K562 (cell line): ENCODE data around the gene ANK2. TPM values are rescaled to one million over a fixed set of nuclear protein-coding genes. Genes with fewer than 3 reads are reported as not detected.

Experiments
- ATAC-seq: fragments of 200-7000 bp; cut with Tn5 transposase; 3 replicates; pipeline ENCODE4 v1.9.1; 2020; ENCODE audit warnings: moderate library complexity
- BruUV-seq: library from RNA; stranded (reverse); fragments of 400-500 nt; replicated peaks from 2 replicates; lab custom pipeline; 2021; lab: Mats Ljungman, UMichigan
- CTCF ChIA-PET: fragments of 300-600 bp; formaldehyde crosslinking; extraction: SDS; loops from one replicate; lab custom pipeline; 2021; ENCODE audit warnings: low intra/inter-chr PET ratio; lab: Yijun Ruan, JAX
- POLR2A ChIA-PET: fragments of 300-600, 350-650 bp; sonication (Branson Sonifier 250); formaldehyde crosslinking; extraction: SDS; loops from one replicate; lab custom pipeline; 2021; ENCODE audit warnings: antibody characterized with exemption, inconsistent platforms; lab: Yijun Ruan, JAX
- DNase-seq, 4 experiments: peaks; one replicate each; pipeline versions ENCODE4 v3.0.0 to v3.0.0-alpha.2; 2011 to 2018; ENCODE audit warnings: low spot score in 3 of 4, mixed read lengths in 3 of 4; ENCODE audit errors: extremely low read depth in 1 of 4
- FAIRE-seq: peaks from 2 replicates; lab custom pipeline; 2011; peaks lifted over from hg19 to GRCh38; lab: Jason Lieb, UNC
- H2AFZ ChIP-seq: 2 replicates; pipeline ENCODE4 v1.6.0; 2011; ENCODE audit warnings: low read depth, low read length, control low read depth, inconsistent platforms
- H3K27ac ChIP-seq: fragments of 200-600 bp; 3 replicates; pipeline ENCODE4 v1.8.0; 2011; ENCODE audit warnings: low read depth, mild to moderate bottlenecking, control low read depth, inconsistent platforms, low read length, moderate library complexity, mixed read lengths; ENCODE audit errors: extremely low read depth
- H3K27me3 ChIP-seq, 2 experiments: fragments of 300-600 bp in 1 of 2; 2 replicates in 1 of 2; 3 replicates in 1 of 2; pipeline versions ENCODE4 v1.6.0 to v1.8.0; 2011; ENCODE audit warnings: inconsistent platforms in 2 of 2, low read length in 2 of 2, mild to moderate bottlenecking in 1 of 2, mixed read lengths in 1 of 2, moderate library complexity in 1 of 2; ENCODE audit not compliant: control insufficient read depth in 2 of 2, insufficient read depth in 2 of 2
- H3K36me3 ChIP-seq: fragments of 300-600 bp; 3 replicates; pipeline ENCODE4 v1.8.0; 2011; ENCODE audit warnings: mild to moderate bottlenecking, low read length, inconsistent platforms; ENCODE audit not compliant: control insufficient read depth, insufficient read depth
- H3K4me1 ChIP-seq, 2 experiments: fragments of 200-600 bp in 1 of 2; replicated peaks in 1 of 2; 2 replicates in 1 of 2; 3 replicates in 1 of 2; pipeline versions ENCODE4 v1.5.1 to v1.8.0; 2011; ENCODE audit warnings: inconsistent platforms in 2 of 2, low read length in 2 of 2, mild to moderate bottlenecking in 1 of 2, mixed read lengths in 1 of 2, moderate library complexity in 1 of 2; ENCODE audit not compliant: control insufficient read depth in 2 of 2, insufficient read depth in 2 of 2
- H3K4me2 ChIP-seq: 2 replicates; pipeline ENCODE4 v1.6.1; 2011; ENCODE audit warnings: low read length, control low read depth, inconsistent platforms, mixed read lengths; ENCODE audit not compliant: insufficient read depth
- H3K4me3 ChIP-seq: fragments of 200-600 bp; sonication (generic), shearing (Covaris generic); 2 replicates; pipeline ENCODE4 v1.5.1; 2016; ENCODE audit warnings: control low read depth, inconsistent platforms
- H3K79me2 ChIP-seq: fragments of 200-600 bp; 3 replicates; pipeline ENCODE4 v1.8.0; 2011; ENCODE audit warnings: low read length, inconsistent platforms; ENCODE audit not compliant: control insufficient read depth, insufficient read depth
- H3K9ac ChIP-seq, 2 experiments: 2 replicates each; pipeline versions ENCODE4 v1.6.0 to v1.6.1; 2011; ENCODE audit warnings: low read depth in 2 of 2, low read length in 2 of 2, control low read depth in 1 of 2, inconsistent platforms in 1 of 2, mild to moderate bottlenecking in 1 of 2, mixed read lengths in 1 of 2; ENCODE audit not compliant: insufficient read depth in 1 of 2
- H3K9me1 ChIP-seq: one replicate; pipeline ENCODE4 v1.6.0; 2011; ENCODE audit warnings: inconsistent platforms, mild to moderate bottlenecking, low read length, moderate library complexity; ENCODE audit not compliant: control insufficient read depth, insufficient read depth
- H3K9me3 ChIP-seq: replicated peaks from 2 replicates; pipeline ENCODE4 v1.5.1; 2011; ENCODE audit warnings: low read depth, low read length, inconsistent platforms; ENCODE audit not compliant: control insufficient read depth, insufficient read depth
- H4K20me1 ChIP-seq: replicated peaks from 2 replicates; pipeline ENCODE4 v1.6.1; 2011; ENCODE audit warnings: low read length, inconsistent platforms, mixed read lengths; ENCODE audit not compliant: control insufficient read depth, insufficient read depth
- ARID3A ChIP-seq: IDR thresholded peaks from 2 replicates; pipeline ENCODE4 v1.6.1; 2012; ENCODE audit warnings: low read depth, low read length, improper control_type of control experiment, borderline replicate concordance
- DACH1 ChIP-seq: fragments of 450-650 bp; IDR thresholded peaks from 2 replicates; pipeline ENCODE4 v1.6.1; 2018; ENCODE audit not compliant: partially characterized antibody
- FOXK1 ChIP-seq: sonication (generic); formaldehyde crosslinking; IDR thresholded peaks from 2 replicates; pipeline ENCODE4 v1.8.0; 2022; ENCODE audit warnings: missing genetic modification reagents, mild to moderate bottlenecking, borderline replicate concordance
- KLF16 ChIP-seq: IDR thresholded peaks from 2 replicates; pipeline ENCODE4 v1.6.1; 2016; ENCODE audit warnings: antibody characterized with exemption
- L3MBTL2 ChIP-seq: fragments of 450-650 bp; IDR thresholded peaks from 2 replicates; pipeline ENCODE4 v1.6.1; 2016; ENCODE audit warnings: mild to moderate bottlenecking, moderate library complexity
- NEUROD1 ChIP-seq: fragments of 150-350 bp; IDR thresholded peaks from 2 replicates; pipeline ENCODE4 v1.6.1; 2014; ENCODE audit warnings: borderline replicate concordance, low read length, low read depth; ENCODE audit not compliant: partially characterized antibody
- NFATC3 ChIP-seq: fragments of 450-650 bp; IDR thresholded peaks from 2 replicates; pipeline ENCODE4 v1.6.1; 2017; ENCODE audit warnings: mild to moderate bottlenecking
- POLR2H ChIP-seq: IDR thresholded peaks from 2 replicates; pipeline ENCODE4 v1.6.1; 2016; ENCODE audit warnings: missing genetic modification characterization, low read depth, mild to moderate bottlenecking, control low read depth, missing compliant biosample characterization, moderate library complexity
- PTRF ChIP-seq: fragments of 450-650 bp; IDR thresholded peaks from 2 replicates; pipeline ENCODE4 v1.6.1; 2016; ENCODE audit warnings: mild to moderate bottlenecking, missing genetic modification characterization, missing compliant biosample characterization
- SRSF9 ChIP-seq: fragments of 200-400 bp; formaldehyde crosslinking; IDR thresholded peaks from 2 replicates; pipeline ENCODE4 v1.6.1; 2017; ENCODE audit warnings: low read depth, low read length, borderline replicate concordance
- TCFL5 ChIP-seq: fragments of 250-450 bp; sonication (Bioruptor Pico); conservative IDR thresholded peaks from 2 replicates; pipeline ENCODE4 v1.6.1; 2021; ENCODE audit warnings: mild to moderate bottlenecking, moderate library complexity, matching md5 sums
- ZHX1 ChIP-seq: fragments of 150-350 bp; conservative IDR thresholded peaks from 2 replicates; pipeline ENCODE4 v1.6.1; 2014; ENCODE audit warnings: low read length
- ZNF197 ChIP-seq: fragments of 200-800 bp; sonication (Bioruptor generic); IDR thresholded peaks from 2 replicates; pipeline ENCODE4 v1.6.1; 2016; ENCODE audit warnings: low read depth, missing genetic modification characterization, missing compliant biosample characterization
- WGBS: fragments of 100-300 bp; shearing (Covaris generic); methylation state at CpG from one replicate; pipeline ENCODE4 v1.1.6; 2016; ENCODE audit warnings: low coverage, mixed read lengths; ENCODE audit not compliant: insufficient coverage; ENCODE audit errors: missing lambda C conversion rate; 5-methylcytosine and 5-hydroxymethylcytosine counted together
- in situ Hi-C: fragments of 300-500 bp; cut with MboI; formaldehyde crosslinking; loops from 4 replicates; pipeline ENCODE4 v1.15.0; 2018; ENCODE audit warnings: inconsistent platforms, mixed read lengths
- intact Hi-C: fragments of 100-400 bp; cut with micrococcal nuclease; formaldehyde crosslinking; loops from 2 replicates; pipeline ENCODE4 v1.14.2; 2022
- polyA plus RNA-seq, 8 experiments: library from polyadenylated mRNA; depleted of rRNA in 4 of 8; stranded (reverse) in 5 of 8; unstranded in 3 of 8; fragments of >200 nt; fragmentation: Nextera tagmentation in 2 of 8; fragmentation: Illumina TruSeq in 1 of 8; extraction: Ambion mirVana in 2 of 8; extraction: Trizol in 1 of 8; gene quantifications; 2 replicates each; pipeline versions ENCODE4 v1.2.1 to v1.2.3, GENCODE V29; 2011 to 2014; ENCODE audit warnings: inconsistent platforms in 1 of 8, missing spikeins in 1 of 8
- total RNA-seq, 7 experiments: library from RNA; depleted of rRNA in 6 of 7; stranded (reverse); fragments of >200 nt in 6 of 7; fragmentation: Illumina TruSeq in 2 of 7; extraction: Trizol in 2 of 7; gene quantifications; 2 replicates each; pipeline versions ENCODE4 v1.2.1 to v1.2.3, GENCODE V29; 2011 to 2021; ENCODE audit warnings: low replicate concordance in 1 of 7

Gene ANK2
- total and polyA plus RNA-seq, 9 of the 15 experiments (the other 6 are each of a cell fraction or from before 2014, with no cell fraction given), result 0.07 to 0.24 TPM; not detected in 7

- ATAC-seq (no peak), DNase-seq (no peak), FAIRE-seq (no peak)
- Histone ChIP-seq H3K4me1 (no peaks in the 10 kb centered on the region), H3K9me1 (no peaks in the 10 kb centered on the region), H2AFZ (no peak overlapping the region), H3K79me2 (no peaks in the 10 kb centered on the region), H3K4me2 (no peak overlapping the region), H3K27ac (no peak overlapping the region), H3K9me3 (no peaks in the 10 kb centered on the region), H3K27me3 (no peaks in the 10 kb centered on the region), H3K4me3 (no peak overlapping the region), H3K36me3 (no peaks in the 10 kb centered on the region), H3K9ac (no peak overlapping the region), H4K20me1 (no peaks in the 10 kb centered on the region)
- no TSS peak for BruUV-seq
- no peak for TF ChIP-seq ZHX1
- no peak for TF ChIP-seq FOXK1 (CRISPR knock-in tag)
- no peak for TF ChIP-seq NFATC3
- no peak for TF ChIP-seq DACH1
- no peak for TF ChIP-seq PTRF (tag)
- TF ChIP-seq TCFL5 (CRISPR knock-in tag), result no peak
- TF ChIP-seq KLF16, result no peak
- no peak for TF ChIP-seq ARID3A
- TF ChIP-seq POLR2H, result no peak
- TF ChIP-seq NEUROD1, result no peak
- no peak for TF ChIP-seq L3MBTL2
- TF ChIP-seq SRSF9, result no peak
- TF ChIP-seq ZNF197 (CRISPR knock-in tag), result no peak
- in situ Hi-C loops (loop anchor here (25.0 kb wide), 1 partner anchor 978 kb away; no protein-coding TSS in a partner anchor), intact Hi-C loops (no loop called here)
- ChIA-PET CTCF (no interaction called here), POLR2A (no interaction called here)
- WGBS, result 0% methylated on average over 4 of the region's 4 CpGs
Observed at GRCh38 chr4:113409181-113409580, 359.7 kb downstream of the ANK2 start.
